H9 (cell line): ENCODE results near the gene CD300A. TPM values are rescaled to one million over a fixed set of nuclear protein-coding genes. Genes with fewer than 3 reads are reported as not detected.

Experiments used
- DNase-seq: peaks from one replicate; pipeline ENCODE4 v3.0.0-alpha.2; 2017
- H2AFZ ChIP-seq: one replicate; pipeline ENCODE4 v1.6.1; 2013; ENCODE audit warnings: mild to moderate bottlenecking, low read length, control low read depth, moderate library complexity
- H2AK5ac ChIP-seq: 2 replicates; pipeline ENCODE4 v1.6.1; 2013; ENCODE audit warnings: low read length, control low read depth, mixed read lengths; ENCODE audit not compliant: insufficient read length
- H2BK120ac ChIP-seq: one replicate; pipeline ENCODE4 v1.6.1; 2013; ENCODE audit warnings: low read depth, mild to moderate bottlenecking, low read length, control low read depth, inconsistent platforms; ENCODE audit not compliant: poor library complexity, severe bottlenecking
- H2BK12ac ChIP-seq: 2 replicates; pipeline ENCODE4 v1.6.1; 2013; ENCODE audit warnings: low read length, control low read depth, mixed read lengths, low read depth; ENCODE audit not compliant: insufficient read length
- H2BK15ac ChIP-seq: 2 replicates; pipeline ENCODE4 v1.6.1; 2013; ENCODE audit warnings: low read depth, low read length, control low read depth
- H2BK20ac ChIP-seq: one replicate; pipeline ENCODE4 v1.6.1; 2013; ENCODE audit warnings: low read depth, mild to moderate bottlenecking, low read length, control low read depth, inconsistent platforms; ENCODE audit not compliant: poor library complexity, severe bottlenecking
- H2BK5ac ChIP-seq: 2 replicates; pipeline ENCODE4 v1.6.1; 2013; ENCODE audit warnings: low read length, control low read depth, mixed read lengths; ENCODE audit not compliant: insufficient read length
- H3K14ac ChIP-seq: 2 replicates; pipeline ENCODE4 v1.6.1; 2013; ENCODE audit warnings: low read length, control low read depth; ENCODE audit not compliant: insufficient read depth
- H3K18ac ChIP-seq: 2 replicates; pipeline ENCODE4 v1.6.1; 2013; ENCODE audit warnings: low read depth, mild to moderate bottlenecking, mixed read lengths, low read length, control low read depth; ENCODE audit not compliant: insufficient read length
- H3K23ac ChIP-seq: 2 replicates; pipeline ENCODE4 v1.6.1; 2013; ENCODE audit warnings: low read length, control low read depth, mixed read lengths, low read depth; ENCODE audit not compliant: insufficient read length
- H3K23me2 ChIP-seq: 2 replicates; pipeline ENCODE4 v1.6.1; 2013; ENCODE audit warnings: low read depth, mild to moderate bottlenecking, mixed read lengths, low read length, control low read depth; ENCODE audit not compliant: insufficient read length, poor library complexity, severe bottlenecking
- H3K27ac ChIP-seq: 2 replicates; pipeline ENCODE4 v1.5.1; 2013; ENCODE audit warnings: low read length, control low read depth, mixed read lengths, low read depth; ENCODE audit not compliant: insufficient read length
- H3K27me3 ChIP-seq: 2 replicates; pipeline ENCODE4 v1.6.1; 2013; ENCODE audit warnings: low read length, control low read depth, inconsistent platforms; ENCODE audit not compliant: insufficient read depth
- H3K4ac ChIP-seq: 2 replicates; pipeline ENCODE4 v1.6.1; 2013; ENCODE audit warnings: low read depth, mild to moderate bottlenecking, control low read depth, inconsistent platforms, low read length, moderate library complexity
- H3K4me1 ChIP-seq: 2 replicates; pipeline ENCODE4 v1.6.1; 2013; ENCODE audit warnings: low read length, control low read depth, inconsistent platforms; ENCODE audit not compliant: insufficient read depth
- H3K4me2 ChIP-seq: 2 replicates; pipeline ENCODE4 v1.6.1; 2013; ENCODE audit warnings: low read length, control low read depth, mixed read lengths; ENCODE audit not compliant: insufficient read length, insufficient read depth
- H3K56ac ChIP-seq: 2 replicates; pipeline ENCODE4 v1.6.1; 2013; ENCODE audit warnings: low read depth, mild to moderate bottlenecking, mixed read lengths, low read length, control low read depth; ENCODE audit not compliant: insufficient read length
- H3K79me1 ChIP-seq: 2 replicates; pipeline ENCODE4 v1.6.1; 2013; ENCODE audit warnings: low read depth, mild to moderate bottlenecking, moderate library complexity, low read length, control low read depth, inconsistent platforms; ENCODE audit not compliant: insufficient read depth, poor library complexity, severe bottlenecking
- H3K79me2 ChIP-seq: 2 replicates; pipeline ENCODE4 v1.6.1; 2013; ENCODE audit warnings: low read length, control low read depth, inconsistent platforms; ENCODE audit not compliant: insufficient read depth
- H3K9ac ChIP-seq: 2 replicates; pipeline ENCODE4 v1.6.1; 2013; ENCODE audit warnings: low read length, control low read depth, mixed read lengths; ENCODE audit not compliant: insufficient read length; ENCODE audit errors: extremely low read depth
- H3K9me3 ChIP-seq: one replicate; pipeline ENCODE4 v1.6.1; 2013; ENCODE audit warnings: low read depth, low read length, inconsistent platforms; ENCODE audit not compliant: control insufficient read depth
- H3T11ph ChIP-seq: one replicate; pipeline ENCODE4 v1.6.1; 2013; ENCODE audit warnings: mild to moderate bottlenecking, low read length, control low read depth, inconsistent platforms
- H4K20me1 ChIP-seq: one replicate; pipeline ENCODE4 v1.6.1; 2013; ENCODE audit not compliant: control insufficient read depth, insufficient read length, insufficient read depth
- H4K5ac ChIP-seq: 2 replicates; pipeline ENCODE4 v1.6.1; 2013; ENCODE audit warnings: low read depth, mild to moderate bottlenecking, mixed read lengths, low read length, control low read depth; ENCODE audit not compliant: insufficient read length
- H4K8ac ChIP-seq: replicated peaks from 2 replicates; pipeline ENCODE4 v1.6.1; 2013; ENCODE audit warnings: low read length, control low read depth, mixed read lengths, low read depth; ENCODE audit not compliant: insufficient read length
- H4K91ac ChIP-seq: 2 replicates; pipeline ENCODE4 v1.6.1; 2013; ENCODE audit warnings: low read depth, mild to moderate bottlenecking, moderate library complexity, mixed read lengths, low read length, control low read depth; ENCODE audit not compliant: insufficient read length
- H3K27ac Mint-ChIP-seq, 3 experiments: 2 replicates in 2 of 3; 3 replicates in 1 of 3; pipeline ENCODE4 v1.8.0; 2020 to 2021; ENCODE audit warnings: mixed read lengths in 3 of 3, mild to moderate bottlenecking in 1 of 3, moderate library complexity in 1 of 3
- H3K27me3 Mint-ChIP-seq: 2 replicates; pipeline ENCODE4 v1.8.0; 2021; ENCODE audit warnings: low read depth, mild to moderate bottlenecking, moderate library complexity, mixed read lengths
- H3K36me3 Mint-ChIP-seq, 3 experiments: 2 replicates in 2 of 3; 3 replicates in 1 of 3; pipeline ENCODE4 v1.8.0; 2020 to 2021; ENCODE audit warnings: low read depth in 3 of 3, mixed read lengths in 3 of 3; ENCODE audit not compliant: insufficient read depth in 1 of 3
- H3K4me1 Mint-ChIP-seq, 2 experiments: 2 replicates each; pipeline ENCODE4 v1.8.0; 2020; ENCODE audit warnings: mixed read lengths in 2 of 2
- H3K4me3 Mint-ChIP-seq, 2 experiments: 2 replicates in 1 of 2; 3 replicates in 1 of 2; pipeline ENCODE4 v1.8.0; 2020 to 2021; ENCODE audit warnings: mild to moderate bottlenecking in 2 of 2, mixed read lengths in 2 of 2, moderate library complexity in 1 of 2
- H3K9me3 Mint-ChIP-seq, 2 experiments: 2 replicates in 1 of 2; 3 replicates in 1 of 2; pipeline ENCODE4 v1.8.0; 2020; ENCODE audit warnings: mild to moderate bottlenecking in 2 of 2, mixed read lengths in 2 of 2, moderate library complexity in 1 of 2
- CTCF ChIP-seq: fragments of 200-600 bp; sonication (generic); conservative IDR thresholded peaks from 3 replicates; pipeline ENCODE4 v1.8.0; 2021; ENCODE audit warnings: antibody characterized with exemption, mild to moderate bottlenecking
- WGBS: extraction: QIAGEN DNeasy Blood & Tissue Kit; methylation state at CpG from one replicate; pipeline ENCODE4 v1.1.7; 2013; ENCODE audit warnings: missing lambda C conversion rate, low lambda C conversion rate, mixed read lengths; ENCODE audit not compliant: insufficient read length; ENCODE audit errors: extremely low coverage; 5-methylcytosine and 5-hydroxymethylcytosine counted together
- total RNA-seq: library from RNA; stranded (reverse); gene quantifications from 2 replicates; pipeline ENCODE4 v1.2.1, GENCODE V29; 2021

The CD300A gene
- total RNA-seq, 1 experiment from 2014 or later = not detected

GRCh38 chr17:74512036-74512435 lies 45.6 kb downstream of the CD300A start:
- Mint-ChIP-seq H3K27me3 (peaks cover 53% of the 10 kb centered on the region), H3K36me3 (peaks cover 11 to 12% (median 12%) of the 10 kb centered on the region in 3 experiments), H3K4me3 (no peak overlapping the region), H3K9me3 (peaks cover 15 to 17% of the 10 kb centered on the region in 2 experiments), H3K4me1 (no peaks in the 10 kb centered on the region), H3K27ac (no peak overlapping the region)
- H3K56ac ChIP-seq = no peak overlapping the region
- no peak overlapping the region for H3K14ac ChIP-seq
- H4K5ac ChIP-seq = no peak overlapping the region
- H3K27me3 ChIP-seq = 0 out of 2 replicates have a peak, but pooled peaks cover 1% of the 10 kb centered on the region
- no peak overlapping the region for H2BK120ac ChIP-seq
- no peak overlapping the region for H3K18ac ChIP-seq
- no peak overlapping the region for H3K23ac ChIP-seq
- H3K4ac ChIP-seq = no peak overlapping the region
- peaks cover 8% of the 10 kb centered on the region for H3K9me3 ChIP-seq
- H2BK15ac ChIP-seq = no peak overlapping the region
- H4K8ac ChIP-seq = no peak overlapping the region
- H4K91ac ChIP-seq = no peak overlapping the region
- no peak overlapping the region for H2BK5ac ChIP-seq
- DNase-seq = no peak
- no peaks in the 10 kb centered on the region for H3K4me1 ChIP-seq
- H3K9ac ChIP-seq = no peak overlapping the region
- H3T11ph ChIP-seq = no peak overlapping the region
- no peaks in the 10 kb centered on the region for H3K23me2 ChIP-seq
- no CpG with 5 or more reads among the region's 2 CpGs for WGBS
- H4K20me1 ChIP-seq = no peaks in the 10 kb centered on the region
- H2AK5ac ChIP-seq = no peak overlapping the region
- H2BK20ac ChIP-seq = no peak overlapping the region
- H2BK12ac ChIP-seq = no peak overlapping the region
- no peak overlapping the region for H3K4me2 ChIP-seq
- H3K27ac ChIP-seq = no peak overlapping the region
- H2AFZ ChIP-seq = no peak overlapping the region
- TF ChIP-seq CTCF = no peak
- H3K79me2 ChIP-seq = no peaks in the 10 kb centered on the region
- H3K79me1 ChIP-seq = no peaks in the 10 kb centered on the region
